Central memory CD8-positive, alpha-beta T cell (primary cell): ENCODE data around the gene GDF2.

Source experiments
- ATAC-seq: fragments of 150-1000 bp; cut with Tn5 transposase; replicated peaks from 2 replicates; pipeline ENCODE4 v1.10.0; 2022; ENCODE audit warnings: mild to moderate bottlenecking, moderate FRiP score, moderate number of reproducible peaks; ENCODE audit not compliant: poor library complexity, severe bottlenecking; ENCODE audit errors: extremely low read depth
- DNase-seq, 2 donors: peaks; one replicate each; pipeline ENCODE4 v3.0.0; 2021; ENCODE audit warnings: low spot score in 2 of 2
- H3K27ac Mint-ChIP-seq: one replicate; pipeline ENCODE4 v1.8.0; 2022; ENCODE audit warnings: low read depth, mild to moderate bottlenecking, moderate library complexity, mixed read lengths
- H3K27me3 Mint-ChIP-seq: one replicate; pipeline ENCODE4 v1.8.0; 2022; ENCODE audit warnings: mixed read lengths
- H3K36me3 Mint-ChIP-seq: one replicate; pipeline ENCODE4 v1.8.0; 2022; ENCODE audit warnings: mild to moderate bottlenecking, moderate library complexity, mixed read lengths; ENCODE audit not compliant: insufficient read depth
- H3K4me1 Mint-ChIP-seq: one replicate; pipeline ENCODE4 v1.8.0; 2022; ENCODE audit warnings: mixed read lengths
- H3K4me3 Mint-ChIP-seq: one replicate; pipeline ENCODE4 v1.8.0; 2022; ENCODE audit warnings: mild to moderate bottlenecking, moderate library complexity, mixed read lengths
- H3K9me3 Mint-ChIP-seq: one replicate; pipeline ENCODE4 v1.8.0; 2022; ENCODE audit warnings: mixed read lengths

GDF2 gene

GRCh38 chr10:47356708-47357107, 34.5 kb downstream of the GDF2 start:
- Mint-ChIP-seq H3K27ac (no peak overlapping the region), H3K36me3 (peaks cover 4% of the 10 kb centered on the region), H3K9me3 (no peaks in the 10 kb centered on the region), H3K27me3 (no peaks in the 10 kb centered on the region), H3K4me3 (no peak overlapping the region), H3K4me1 (no peaks in the 10 kb centered on the region)
- no peak for ATAC-seq
- DNase-seq: no peak

GRCh38 chr10:47357131-47357582, 34.9 kb downstream of the GDF2 start:
- DNase-seq: no peak
- Mint-ChIP-seq H3K36me3 (peaks cover 4% of the 10 kb centered on the region), H3K9me3 (no peaks in the 10 kb centered on the region), H3K4me1 (no peaks in the 10 kb centered on the region), H3K4me3 (no peak overlapping the region), H3K27me3 (no peaks in the 10 kb centered on the region), H3K27ac (no peak overlapping the region)
- no peak for ATAC-seq

GRCh38 chr10:47357911-47358310, 35.7 kb downstream of the GDF2 start:
- H3K4me3 Mint-ChIP-seq: no peak overlapping the region
- H3K36me3 Mint-ChIP-seq: peaks cover 4% of the 10 kb centered on the region
- H3K4me1 Mint-ChIP-seq: no peaks in the 10 kb centered on the region
- no peaks in the 10 kb centered on the region for H3K9me3 Mint-ChIP-seq
- H3K27ac Mint-ChIP-seq: no peak overlapping the region
- no peak for DNase-seq
- H3K27me3 Mint-ChIP-seq: no peaks in the 10 kb centered on the region
- no peak for ATAC-seq

GRCh38 chr10:47358457-47358856, 36.2 kb downstream of the GDF2 start:
- Mint-ChIP-seq H3K9me3 (no peaks in the 10 kb centered on the region), H3K4me3 (no peak overlapping the region), H3K27ac (no peak overlapping the region), H3K4me1 (no peaks in the 10 kb centered on the region), H3K27me3 (no peaks in the 10 kb centered on the region), H3K36me3 (peaks cover 1% of the 10 kb centered on the region)
- ATAC-seq: no peak
- DNase-seq: no peak

- H3K4me3 Mint-ChIP-seq: no peak overlapping the region
- H3K4me1 Mint-ChIP-seq: no peaks in the 10 kb centered on the region
- H3K9me3 Mint-ChIP-seq: no peaks in the 10 kb centered on the region
- no peaks in the 10 kb centered on the region for H3K27me3 Mint-ChIP-seq
- no peak overlapping the region for H3K27ac Mint-ChIP-seq
- peaks cover 1% of the 10 kb centered on the region for H3K36me3 Mint-ChIP-seq
- ATAC-seq (no peak), DNase-seq (no peak)
Observed at GRCh38 chr10:47359101-47359500, 36.8 kb downstream of the GDF2 start.

- ATAC-seq (no peak), DNase-seq (no peak)
- H3K27me3 Mint-ChIP-seq: no peaks in the 10 kb centered on the region
- no peak overlapping the region for H3K4me3 Mint-ChIP-seq
- H3K4me1 Mint-ChIP-seq: no peaks in the 10 kb centered on the region
- no peak overlapping the region for H3K27ac Mint-ChIP-seq
- peaks cover 1% of the 10 kb centered on the region for H3K36me3 Mint-ChIP-seq
- no peaks in the 10 kb centered on the region for H3K9me3 Mint-ChIP-seq
Observed at GRCh38 chr10:47359626-47360418, 37.6 kb downstream of the GDF2 start.

GRCh38 chr10:47360419-47361040, 38.3 kb downstream of the GDF2 start:
- H3K4me1 Mint-ChIP-seq: no peaks in the 10 kb centered on the region
- no peak overlapping the region for H3K27ac Mint-ChIP-seq
- H3K36me3 Mint-ChIP-seq: peaks cover 1% of the 10 kb centered on the region
- no peaks in the 10 kb centered on the region for H3K27me3 Mint-ChIP-seq
- no peak overlapping the region for H3K4me3 Mint-ChIP-seq
- DNase-seq (no peak), ATAC-seq (no peak)
- no peaks in the 10 kb centered on the region for H3K9me3 Mint-ChIP-seq

- ATAC-seq: no peak
- Mint-ChIP-seq H3K9me3 (no peaks in the 10 kb centered on the region), H3K4me3 (no peak overlapping the region), H3K36me3 (peaks cover 1% of the 10 kb centered on the region), H3K4me1 (no peaks in the 10 kb centered on the region), H3K27ac (no peak overlapping the region), H3K27me3 (no peaks in the 10 kb centered on the region)
- DNase-seq: no peak
Observed at GRCh38 chr10:47361293-47361692, 39.0 kb downstream of the GDF2 start.

GRCh38 chr10:47362199-47362598, 39.9 kb downstream of the GDF2 start:
- ATAC-seq: no peak
- H3K27ac Mint-ChIP-seq: no peak overlapping the region
- peaks cover 1% of the 10 kb centered on the region for H3K36me3 Mint-ChIP-seq
- no peak overlapping the region for H3K4me3 Mint-ChIP-seq
- no peak for DNase-seq
- no peaks in the 10 kb centered on the region for H3K9me3 Mint-ChIP-seq
- no peaks in the 10 kb centered on the region for H3K4me1 Mint-ChIP-seq
- H3K27me3 Mint-ChIP-seq: no peaks in the 10 kb centered on the region

GRCh38 chr10:47363781-47364180, 41.5 kb downstream of the GDF2 start:
- DNase-seq (no peak), ATAC-seq (no peak)
- H3K27me3 Mint-ChIP-seq: no peaks in the 10 kb centered on the region
- H3K36me3 Mint-ChIP-seq: no peaks in the 10 kb centered on the region
- no peak overlapping the region for H3K27ac Mint-ChIP-seq
- no peaks in the 10 kb centered on the region for H3K9me3 Mint-ChIP-seq
- H3K4me1 Mint-ChIP-seq: no peaks in the 10 kb centered on the region
- no peak overlapping the region for H3K4me3 Mint-ChIP-seq

GRCh38 chr10:47364366-47364765, 42.1 kb downstream of the GDF2 start:
- no peaks in the 10 kb centered on the region for H3K4me1 Mint-ChIP-seq
- no peaks in the 10 kb centered on the region for H3K9me3 Mint-ChIP-seq

GRCh38 chr10:47364911-47365310, 42.7 kb downstream of the GDF2 start:
- Mint-ChIP-seq H3K27me3 (peaks cover 8% of the 10 kb centered on the region), H3K36me3 (no peaks in the 10 kb centered on the region), H3K27ac (no peak overlapping the region), H3K9me3 (no peaks in the 10 kb centered on the region), H3K4me1 (no peaks in the 10 kb centered on the region), H3K4me3 (no peak overlapping the region)
- no peak for ATAC-seq
- DNase-seq: no peak

More at GRCh38 chr10:47364366-47364765, 42.1 kb downstream of the GDF2 start:
- Mint-ChIP-seq H3K27ac (no peak overlapping the region), H3K4me3 (no peak overlapping the region), H3K36me3 (no peaks in the 10 kb centered on the region), H3K27me3 (peaks cover 2% of the 10 kb centered on the region)
- DNase-seq: no peak
- no peak for ATAC-seq
